Astrocyte (in vitro differentiated cells and primary cell): ENCODE measurements around the gene PCDH12.

ENCODE experiments used
- EZH2 ChIP-seq: IDR thresholded peaks from 2 replicates; pipeline ENCODE4 v1.6.1; 2012; ENCODE audit warnings: mild to moderate bottlenecking, low read length, inconsistent platforms; ENCODE audit not compliant: insufficient read depth
- TF ChIP-seq, protein P1 (sequence below): IDR thresholded peaks from 2 replicates; pipeline ENCODE4 v1.5.1; 2011; ENCODE audit warnings: low read depth, mild to moderate bottlenecking, inconsistent platforms, low read length, moderate library complexity; ENCODE audit not compliant: insufficient read depth

DNA sequence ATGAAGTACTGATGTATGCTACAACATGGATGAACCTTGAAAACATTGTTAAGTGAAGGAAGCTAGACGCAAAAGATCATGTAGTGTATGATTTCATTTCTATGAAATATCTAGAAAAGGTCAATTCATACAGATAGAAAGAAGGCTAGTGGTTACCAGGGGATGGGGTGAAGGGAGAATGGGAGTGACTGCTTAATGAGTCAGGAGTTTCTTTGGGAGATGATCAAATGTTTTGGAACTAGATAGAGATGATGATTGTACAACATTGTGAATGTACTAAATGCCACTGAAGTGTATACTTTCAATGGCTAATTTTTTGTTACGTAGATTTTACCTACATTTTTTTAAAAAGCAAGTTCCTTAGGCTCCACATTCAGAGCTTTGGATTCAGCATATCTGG lies 49.2 kb downstream of the PCDH12 start:
- TF ChIP-seq, protein P1, sequence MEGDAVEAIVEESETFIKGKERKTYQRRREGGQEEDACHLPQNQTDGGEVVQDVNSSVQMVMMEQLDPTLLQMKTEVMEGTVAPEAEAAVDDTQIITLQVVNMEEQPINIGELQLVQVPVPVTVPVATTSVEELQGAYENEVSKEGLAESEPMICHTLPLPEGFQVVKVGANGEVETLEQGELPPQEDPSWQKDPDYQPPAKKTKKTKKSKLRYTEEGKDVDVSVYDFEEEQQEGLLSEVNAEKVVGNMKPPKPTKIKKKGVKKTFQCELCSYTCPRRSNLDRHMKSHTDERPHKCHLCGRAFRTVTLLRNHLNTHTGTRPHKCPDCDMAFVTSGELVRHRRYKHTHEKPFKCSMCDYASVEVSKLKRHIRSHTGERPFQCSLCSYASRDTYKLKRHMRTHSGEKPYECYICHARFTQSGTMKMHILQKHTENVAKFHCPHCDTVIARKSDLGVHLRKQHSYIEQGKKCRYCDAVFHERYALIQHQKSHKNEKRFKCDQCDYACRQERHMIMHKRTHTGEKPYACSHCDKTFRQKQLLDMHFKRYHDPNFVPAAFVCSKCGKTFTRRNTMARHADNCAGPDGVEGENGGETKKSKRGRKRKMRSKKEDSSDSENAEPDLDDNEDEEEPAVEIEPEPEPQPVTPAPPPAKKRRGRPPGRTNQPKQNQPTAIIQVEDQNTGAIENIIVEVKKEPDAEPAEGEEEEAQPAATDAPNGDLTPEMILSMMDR = no peak
- no peak for TF ChIP-seq EZH2
